ENCODE measurements around the gene HSD11B1. TPM values are rescaled to one million over a fixed set of nuclear protein-coding genes. Genes with fewer than 3 reads are reported as not detected.

The HSD11B1 gene
- total and polyA plus RNA-seq, 5 donors from 2014 or later: 0.38 to 0.74 (median 0.63) TPM

DNA sequence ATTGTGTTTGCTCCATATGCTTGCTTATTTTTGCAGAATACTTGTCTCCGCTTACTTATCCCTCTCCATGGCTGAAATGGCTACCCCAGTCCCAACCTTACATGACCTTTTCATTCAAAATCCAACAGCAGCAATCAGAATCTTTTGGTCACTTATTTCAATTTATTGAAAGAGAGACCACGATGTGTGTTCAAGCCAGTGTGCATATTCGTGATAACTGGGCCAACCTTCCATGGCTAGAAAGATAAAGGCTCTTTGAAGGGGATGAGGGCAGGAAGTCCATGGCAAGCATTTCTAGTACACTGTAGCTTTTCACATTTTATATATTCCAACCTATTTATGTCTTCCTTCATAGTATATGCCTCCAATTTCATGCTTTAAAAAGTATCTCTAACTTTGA is 23.1 kb downstream of the HSD11B1 start:
- H3K4me1 Mint-ChIP-seq: peaks cover 4 to 20% (median 5%) of the 10 kb centered on the region in 4 donors
- Histone ChIP-seq H3K27ac (ENCODE audit: insufficient read depth, low read length, poor library complexity, severe bottlenecking) (no peak overlapping the region), H3K4me1 (ENCODE audit: control insufficient read depth, insufficient read depth, low read length, poor library complexity, severe bottlenecking) (no peaks in the 10 kb centered on the region), H3K36me3 (ENCODE audit: control insufficient read depth, insufficient read depth, low read length) (no peaks in the 10 kb centered on the region), H3K27me3 (ENCODE audit: control insufficient read depth, insufficient read depth, low read length) (no peaks in the 10 kb centered on the region), H3K4me3 (ENCODE audit: low read depth, low read length) (no peak overlapping the region), H3K9me3 (ENCODE audit: control insufficient read depth in 2 of 2, low read length in 2 of 2) (no peaks in the 10 kb centered on the region)
- H3K4me3 Mint-ChIP-seq: no peak overlapping the region
- no peaks in the 10 kb centered on the region for H3K27me3 Mint-ChIP-seq
- H3K9me3 Mint-ChIP-seq: no peaks in the 10 kb centered on the region
- H3K36me3 Mint-ChIP-seq: peaks cover 3% of the 10 kb centered on the region
- ATAC-seq (ENCODE audit: low read depth in 2 of 2) (no peak), DNase-seq (no peak)
- no peak overlapping the region for H3K27ac Mint-ChIP-seq

DNA sequence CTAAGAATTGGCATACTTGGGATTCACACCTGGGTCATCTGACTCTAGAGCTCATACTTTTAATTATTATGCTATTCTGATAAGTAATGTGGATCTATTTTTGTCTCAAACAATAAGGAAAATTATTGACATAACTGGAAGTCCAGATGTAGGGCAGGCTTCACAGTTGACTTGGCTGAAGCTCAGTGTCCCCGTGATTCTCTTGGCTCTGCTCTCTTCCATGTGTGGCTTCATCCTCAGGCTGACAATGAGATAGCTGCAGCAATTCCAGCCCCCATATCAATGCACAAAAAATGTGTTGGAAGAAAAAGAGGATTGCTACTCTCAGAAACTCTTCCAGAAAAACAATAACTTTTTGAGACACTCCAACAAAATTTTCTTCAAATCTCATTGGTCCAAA is 23.8 kb downstream of the HSD11B1 start:
- Histone ChIP-seq H3K9me3 (ENCODE audit: control insufficient read depth in 2 of 2, low read length in 2 of 2) (no peaks in the 10 kb centered on the region), H3K4me1 (ENCODE audit: control insufficient read depth, insufficient read depth, low read length, poor library complexity, severe bottlenecking) (no peaks in the 10 kb centered on the region), H3K27me3 (ENCODE audit: control insufficient read depth, insufficient read depth, low read length) (no peaks in the 10 kb centered on the region), H3K27ac (ENCODE audit: insufficient read depth, low read length, poor library complexity, severe bottlenecking) (no peak overlapping the region), H3K4me3 (ENCODE audit: low read depth, low read length) (no peak overlapping the region), H3K36me3 (ENCODE audit: control insufficient read depth, insufficient read depth, low read length) (no peaks in the 10 kb centered on the region)
- no peak for DNase-seq
- H3K27me3 Mint-ChIP-seq: no peaks in the 10 kb centered on the region
- ATAC-seq (ENCODE audit: low read depth in 2 of 2): no peak
- H3K4me3 Mint-ChIP-seq: no peak overlapping the region
- no peaks in the 10 kb centered on the region for H3K9me3 Mint-ChIP-seq
- H3K36me3 Mint-ChIP-seq: peaks cover 3% of the 10 kb centered on the region
- H3K4me1 Mint-ChIP-seq: peaks cover 4 to 19% (median 5%) of the 10 kb centered on the region in 4 donors
- no peak overlapping the region for H3K27ac Mint-ChIP-seq

DNA sequence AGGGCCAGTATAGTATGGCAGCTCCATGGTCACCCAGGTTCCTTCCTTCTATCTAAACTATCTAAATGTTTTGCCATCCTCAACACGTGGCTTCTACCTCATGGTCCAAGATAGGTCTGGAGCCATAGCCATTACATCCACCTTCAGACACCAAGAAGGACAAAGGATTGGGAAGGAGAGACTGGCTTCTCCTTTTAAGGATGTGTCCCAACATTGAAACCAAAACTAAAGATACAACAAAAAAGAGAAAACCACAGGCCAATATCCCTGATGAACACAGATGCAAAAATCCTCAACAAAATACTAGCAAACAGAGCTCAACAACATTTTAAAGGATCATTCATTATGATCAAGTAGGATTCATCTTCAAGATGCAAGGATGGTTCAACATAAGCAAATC is 24.8 kb downstream of the HSD11B1 start:
- Histone ChIP-seq H3K36me3 (ENCODE audit: control insufficient read depth, insufficient read depth, low read length) (no peaks in the 10 kb centered on the region), H3K4me3 (ENCODE audit: low read depth, low read length) (no peak overlapping the region), H3K9me3 (ENCODE audit: control insufficient read depth in 2 of 2, low read length in 2 of 2) (no peaks in the 10 kb centered on the region), H3K27ac (ENCODE audit: insufficient read depth, low read length, poor library complexity, severe bottlenecking) (no peak overlapping the region), H3K4me1 (ENCODE audit: control insufficient read depth, insufficient read depth, low read length, poor library complexity, severe bottlenecking) (no peaks in the 10 kb centered on the region), H3K27me3 (ENCODE audit: control insufficient read depth, insufficient read depth, low read length) (no peaks in the 10 kb centered on the region)
- Mint-ChIP-seq H3K9me3 (no peaks in the 10 kb centered on the region), H3K27ac (no peak overlapping the region), H3K36me3 (peaks cover 3% of the 10 kb centered on the region), H3K4me3 (no peak overlapping the region), H3K27me3 (no peaks in the 10 kb centered on the region), H3K4me1 (peaks cover under 1 to 11% (median 4%) of the 10 kb centered on the region in 4 donors)
- ATAC-seq (ENCODE audit: low read depth in 2 of 2): no peak
- no peak for DNase-seq

DNA sequence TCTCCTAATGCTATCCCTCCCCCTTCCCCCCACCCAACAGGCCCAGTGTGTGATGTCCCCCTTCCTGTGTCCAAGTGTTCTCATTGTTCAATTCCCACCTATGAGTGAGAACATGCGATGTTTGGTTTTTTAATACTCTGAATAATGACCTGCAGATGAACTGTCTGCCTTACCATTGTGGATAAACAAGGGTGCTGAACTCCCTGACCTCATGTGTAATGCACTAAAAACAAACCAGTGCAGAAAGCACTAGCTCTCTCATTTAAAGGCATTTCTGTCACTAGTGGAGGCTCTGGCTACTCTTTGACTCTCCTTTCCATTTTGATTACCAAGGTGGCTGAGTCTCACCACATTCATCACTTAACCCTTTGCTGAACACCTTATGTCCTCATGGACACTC is 28.1 kb downstream of the HSD11B1 start:
- no peak for DNase-seq
- H3K9me3 Mint-ChIP-seq: no peaks in the 10 kb centered on the region
- no peak for ATAC-seq (ENCODE audit: low read depth in 2 of 2)
- no peak overlapping the region for H3K4me3 Mint-ChIP-seq
- no peaks in the 10 kb centered on the region for H3K4me1 ChIP-seq (ENCODE audit: control insufficient read depth, insufficient read depth, low read length, poor library complexity, severe bottlenecking)
- no peak overlapping the region for H3K27ac Mint-ChIP-seq
- H3K27ac ChIP-seq (ENCODE audit: insufficient read depth, low read length, poor library complexity, severe bottlenecking): no peak overlapping the region
- no peaks in the 10 kb centered on the region for H3K36me3 ChIP-seq (ENCODE audit: control insufficient read depth, insufficient read depth, low read length)
- H3K27me3 Mint-ChIP-seq: no peaks in the 10 kb centered on the region
- H3K9me3 ChIP-seq (ENCODE audit: control insufficient read depth in 2 of 2, low read length in 2 of 2): no peaks in the 10 kb centered on the region
- no peaks in the 10 kb centered on the region for H3K36me3 Mint-ChIP-seq
- no peaks in the 10 kb centered on the region for H3K27me3 ChIP-seq (ENCODE audit: control insufficient read depth, insufficient read depth, low read length)
- H3K4me1 Mint-ChIP-seq: peaks cover 0 to 3% (median 0%) of the 10 kb centered on the region in 4 donors
- H3K4me3 ChIP-seq (ENCODE audit: low read depth, low read length): no peak overlapping the region

DNA sequence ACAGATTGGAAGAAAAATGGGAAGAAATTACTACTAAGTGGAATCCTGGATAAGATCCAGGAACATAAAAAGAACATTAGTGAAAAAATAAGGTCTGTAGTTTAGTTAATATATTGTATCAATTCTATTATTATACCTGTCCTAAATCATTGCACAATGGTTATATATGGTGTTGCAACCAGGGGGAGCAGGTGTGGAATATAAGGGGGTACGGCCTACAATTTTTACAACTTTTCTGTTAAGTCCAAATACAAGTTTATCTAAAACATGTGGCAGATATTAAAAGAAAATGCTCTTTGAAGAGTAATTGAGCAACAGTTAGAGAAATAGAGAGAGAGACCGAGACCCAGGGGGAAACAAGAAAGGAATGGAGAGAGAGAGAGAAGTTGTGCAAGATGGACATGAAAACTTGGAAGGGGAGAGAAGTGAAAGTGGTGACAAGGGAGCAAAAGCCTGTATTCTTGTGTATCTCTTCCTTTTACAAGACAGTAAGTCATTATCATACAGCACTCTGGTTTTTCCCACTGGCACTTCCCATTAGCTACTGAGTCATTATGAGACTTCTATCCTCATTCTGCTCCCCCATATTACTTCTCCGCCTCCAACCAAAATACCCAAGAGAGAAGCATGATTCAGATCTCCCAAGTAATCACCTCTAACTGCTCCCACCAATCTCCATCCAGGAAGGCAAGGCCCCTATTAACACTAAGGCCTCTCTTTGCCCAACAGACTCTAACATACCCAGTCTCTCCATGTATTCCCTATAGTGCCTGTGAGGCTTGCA is 29.0 kb downstream of the HSD11B1 start:
- Histone ChIP-seq H3K27ac (ENCODE audit: insufficient read depth, low read length, poor library complexity, severe bottlenecking) (no peak overlapping the region), H3K4me1 (ENCODE audit: control insufficient read depth, insufficient read depth, low read length, poor library complexity, severe bottlenecking) (no peaks in the 10 kb centered on the region), H3K27me3 (ENCODE audit: control insufficient read depth, insufficient read depth, low read length) (no peaks in the 10 kb centered on the region), H3K4me3 (ENCODE audit: low read depth, low read length) (no peak overlapping the region), H3K36me3 (ENCODE audit: control insufficient read depth, insufficient read depth, low read length) (no peaks in the 10 kb centered on the region), H3K9me3 (ENCODE audit: control insufficient read depth in 2 of 2, low read length in 2 of 2) (no peaks in the 10 kb centered on the region)
- no peaks in the 10 kb centered on the region for H3K36me3 Mint-ChIP-seq
- ATAC-seq (ENCODE audit: low read depth in 2 of 2): no peak
- H3K9me3 Mint-ChIP-seq: no peaks in the 10 kb centered on the region
- H3K4me1 Mint-ChIP-seq: peaks cover 0 to 3% (median 0%) of the 10 kb centered on the region in 4 donors
- no peak overlapping the region for H3K27ac Mint-ChIP-seq
- no peaks in the 10 kb centered on the region for H3K27me3 Mint-ChIP-seq
- no peak for DNase-seq
- no peak overlapping the region for H3K4me3 Mint-ChIP-seq

DNA sequence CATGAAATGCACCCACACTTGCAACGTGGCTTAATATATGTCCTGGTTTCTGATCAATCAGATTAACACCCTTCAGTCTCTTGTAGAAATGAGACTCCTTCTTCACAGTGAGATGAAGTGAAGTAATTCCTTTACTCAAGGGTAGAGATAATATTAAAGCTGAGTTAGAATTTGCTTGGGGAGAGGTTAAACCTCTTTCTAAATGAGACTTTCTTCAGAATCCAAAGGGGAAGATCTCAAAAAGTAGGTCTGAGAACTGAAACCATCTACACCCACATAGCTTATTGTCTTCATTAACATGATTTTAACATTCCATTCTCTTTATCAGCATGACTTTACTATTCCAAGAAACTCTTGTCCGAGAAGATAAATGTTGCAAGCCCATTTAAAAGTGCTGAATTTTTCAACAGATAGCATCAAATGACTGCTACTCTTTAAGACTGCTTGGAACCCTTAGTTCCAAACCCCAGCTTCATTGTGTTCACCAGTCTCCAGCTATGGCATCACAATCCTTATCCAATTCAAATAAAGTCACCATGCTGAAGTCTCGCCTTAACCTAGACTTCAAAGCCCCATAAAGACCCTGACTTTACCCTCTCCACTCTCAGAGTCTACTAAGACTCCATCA is 32.0 kb downstream of the HSD11B1 start:
- Mint-ChIP-seq H3K4me1 (peaks cover 0 to 4% (median 3%) of the 10 kb centered on the region in 4 donors), H3K9me3 (peaks cover 0 to 3% (median 0%) of the 10 kb centered on the region in 7 donors), H3K27me3 (no peaks in the 10 kb centered on the region), H3K4me3 (no peak overlapping the region), H3K36me3 (no peaks in the 10 kb centered on the region), H3K27ac (no peak overlapping the region)
- H3K36me3 ChIP-seq (ENCODE audit: control insufficient read depth, insufficient read depth, low read length): no peaks in the 10 kb centered on the region
- no peak overlapping the region for H3K27ac ChIP-seq (ENCODE audit: insufficient read depth, low read length, poor library complexity, severe bottlenecking)
- H3K9me3 ChIP-seq (ENCODE audit: control insufficient read depth in 2 of 2, low read length in 2 of 2): no peaks in the 10 kb centered on the region
- DNase-seq: no peak
- H3K27me3 ChIP-seq (ENCODE audit: control insufficient read depth, insufficient read depth, low read length): no peaks in the 10 kb centered on the region
- H3K4me3 ChIP-seq (ENCODE audit: low read depth, low read length): no peak overlapping the region
- peaks cover 2% of the 10 kb centered on the region for H3K4me1 ChIP-seq (ENCODE audit: control insufficient read depth, insufficient read depth, low read length, poor library complexity, severe bottlenecking)
- ATAC-seq (ENCODE audit: low read depth in 2 of 2): no peak

DNA sequence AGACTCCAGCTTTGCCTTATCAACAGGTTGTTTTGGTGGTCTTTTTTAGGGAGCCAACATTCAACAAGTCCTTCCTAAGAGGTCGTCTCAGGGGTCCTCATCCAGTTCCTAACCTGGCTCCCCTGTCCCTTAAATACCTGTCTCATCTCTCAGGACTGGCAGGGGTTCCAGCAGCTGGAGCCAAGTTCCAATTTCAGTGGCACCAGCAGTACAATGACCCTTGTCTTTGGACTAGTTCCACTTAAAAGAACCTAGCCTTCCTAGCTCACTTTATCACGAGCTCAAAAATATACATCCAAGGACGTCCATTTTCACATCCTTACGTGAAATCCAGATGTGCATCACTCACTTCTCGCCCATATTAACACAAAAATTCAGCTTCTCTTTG is 32.5 kb downstream of the HSD11B1 start:
- Histone ChIP-seq H3K36me3 (ENCODE audit: control insufficient read depth, insufficient read depth, low read length) (no peaks in the 10 kb centered on the region), H3K4me3 (ENCODE audit: low read depth, low read length) (no peak overlapping the region), H3K9me3 (ENCODE audit: control insufficient read depth in 2 of 2, low read length in 2 of 2) (no peaks in the 10 kb centered on the region), H3K27me3 (ENCODE audit: control insufficient read depth, insufficient read depth, low read length) (no peaks in the 10 kb centered on the region), H3K4me1 (ENCODE audit: control insufficient read depth, insufficient read depth, low read length, poor library complexity, severe bottlenecking) (peaks cover 6% of the 10 kb centered on the region), H3K27ac (ENCODE audit: insufficient read depth, low read length, poor library complexity, severe bottlenecking) (no peak overlapping the region)
- Mint-ChIP-seq H3K4me1 (peaks cover under 1 to 8% (median 8%) of the 10 kb centered on the region in 4 donors), H3K4me3 (no peak overlapping the region), H3K27ac (no peak overlapping the region), H3K9me3 (peaks cover 0 to 3% (median 0%) of the 10 kb centered on the region in 7 donors), H3K27me3 (no peaks in the 10 kb centered on the region), H3K36me3 (no peaks in the 10 kb centered on the region)
- no peak for DNase-seq
- ATAC-seq (ENCODE audit: low read depth in 2 of 2): no peak

DNA sequence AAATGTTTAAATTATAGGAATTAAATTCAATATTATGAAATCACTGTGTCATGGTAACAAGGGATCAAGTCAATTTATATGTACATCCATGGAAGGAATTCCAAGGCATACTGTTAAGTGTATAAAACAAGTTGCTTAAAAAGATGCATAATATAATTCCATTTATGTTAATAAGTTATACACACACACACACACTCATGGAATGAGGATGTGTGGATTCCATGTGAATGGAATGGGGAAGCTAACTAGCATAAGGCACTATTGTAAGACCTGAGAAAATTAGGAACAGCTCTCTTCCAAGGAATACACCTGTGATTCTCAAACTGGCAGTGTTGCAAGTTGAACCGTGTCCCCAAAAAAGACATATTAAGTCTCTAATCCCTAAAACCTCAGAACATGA is 33.6 kb downstream of the HSD11B1 start:
- H3K27me3 Mint-ChIP-seq: no peaks in the 10 kb centered on the region
- DNase-seq (no peak), ATAC-seq (ENCODE audit: low read depth in 2 of 2) (no peak)
- H3K4me3 Mint-ChIP-seq: no peak overlapping the region
- H3K4me1 ChIP-seq (ENCODE audit: control insufficient read depth, insufficient read depth, low read length, poor library complexity, severe bottlenecking): peaks cover 6% of the 10 kb centered on the region
- H3K4me1 Mint-ChIP-seq: peaks cover 5 to 19% (median 10%) of the 10 kb centered on the region in 4 donors
- no peak overlapping the region for H3K4me3 ChIP-seq (ENCODE audit: low read depth, low read length)
- peaks cover 0 to 3% (median 0%) of the 10 kb centered on the region in 7 donors for H3K9me3 Mint-ChIP-seq
- H3K9me3 ChIP-seq (ENCODE audit: control insufficient read depth in 2 of 2, low read length in 2 of 2): no peaks in the 10 kb centered on the region
- no peak overlapping the region for H3K27ac ChIP-seq (ENCODE audit: insufficient read depth, low read length, poor library complexity, severe bottlenecking)
- H3K27me3 ChIP-seq (ENCODE audit: control insufficient read depth, insufficient read depth, low read length): no peaks in the 10 kb centered on the region
- no peak overlapping the region for H3K27ac Mint-ChIP-seq
- no peaks in the 10 kb centered on the region for H3K36me3 Mint-ChIP-seq
- no peaks in the 10 kb centered on the region for H3K36me3 ChIP-seq (ENCODE audit: control insufficient read depth, insufficient read depth, low read length)

All from CD4-positive, CD25-positive, alpha-beta regulatory T cell (primary cell).